Measurements from ENCODE around the gene TESK2. TPM values are rescaled to one million over a fixed set of nuclear protein-coding genes. Genes with fewer than 3 reads are reported as not detected.

Gene TESK2
- total RNA-seq, 1 donor from 2014 or later = 12.2 TPM

- H3K36me3 Mint-ChIP-seq (ENCODE audit: low read depth) = peaks cover 2% of the 10 kb centered on the region
- no peaks in the 10 kb centered on the region for H3K27me3 Mint-ChIP-seq
- intact Hi-C loops (cut with micrococcal nuclease) = loop anchor here (1.0 kb wide), 1 partner anchor 19 kb away; the partner anchor contains the start of gene HPDL
- TF ChIP-seq CTCF (IDR thresholded peaks at IDR 0.05) = no peak
- no peak overlapping the region for H3K4me3 Mint-ChIP-seq
- no peak for ATAC-seq (ENCODE audit: low read depth)
- DNase-seq = no peak
- ChIA-PET POLR2A (interaction anchor here (0.9 to 7.1 kb wide), 7 partner anchors 21 to 586 kb away, joined by 3 to 217 read pairs (median 12); partner anchors contain the start of genes CCDC163, HECTD3, MMACHC and MUTYH), CTCF (interaction anchor here (1.5 kb wide), 1 partner anchor 33 kb away, joined by 5 read pairs; the partner anchor contains the start of genes MUTYH and TOE1)
- no peaks in the 10 kb centered on the region for H3K9me3 Mint-ChIP-seq
- H3K4me1 Mint-ChIP-seq = peaks cover 38% of the 10 kb centered on the region
- peak overlapping the region; percentile 96 for H3K27ac Mint-ChIP-seq
Measured at GRCh38 chr1:45306905-45307304, 184.1 kb downstream of the TESK2 start.

- Mint-ChIP-seq H3K27ac (peak overlapping the region; percentile 96), H3K27me3 (no peaks in the 10 kb centered on the region), H3K36me3 (ENCODE audit: low read depth) (peaks cover 2% of the 10 kb centered on the region), H3K4me1 (peaks cover 38% of the 10 kb centered on the region), H3K9me3 (no peaks in the 10 kb centered on the region), H3K4me3 (peak overlapping the region; percentile 72)
- peak; percentile 36 for DNase-seq
- CTCF ChIA-PET = interaction anchor here (1.1 to 5.3 kb wide), 3 partner anchors 8 to 186 kb away, joined by 3 to 33 read pairs (median 5); partner anchors contain the start of genes MUTYH, TESK2 and TOE1
- POLR2A ChIA-PET = interaction anchor here (0.6 to 7.1 kb wide), 13 partner anchors 15 to 585 kb away, joined by 3 to 217 read pairs (median 6); partner anchors contain the start of genes CCDC163, HECTD3, MMACHC and MUTYH
- ATAC-seq (ENCODE audit: low read depth) = peak; percentile 18
- no peak for TF ChIP-seq CTCF (IDR thresholded peaks at IDR 0.05)
- intact Hi-C loops (cut with micrococcal nuclease) = loop anchor here (1.0 kb wide), 1 partner anchor 20 kb away; the partner anchor contains the start of gene HPDL
Measured at GRCh38 chr1:45306319-45306718, 184.6 kb downstream of the TESK2 start.

- peaks cover 2% of the 10 kb centered on the region for H3K36me3 Mint-ChIP-seq (ENCODE audit: low read depth)
- no peaks in the 10 kb centered on the region for H3K27me3 Mint-ChIP-seq
- peak overlapping the region; percentile 92 for H3K4me3 Mint-ChIP-seq
- intact Hi-C loops (cut with micrococcal nuclease) = no loop called here
- CTCF ChIA-PET = interaction anchor here (0.7 to 5.3 kb wide), 4 partner anchors 22 to 291 kb away, joined by 3 to 33 read pairs (median 6); partner anchors contain the start of genes MUTYH, TESK2 and TOE1
- peaks cover 42% of the 10 kb centered on the region for H3K4me1 Mint-ChIP-seq
- no peaks in the 10 kb centered on the region for H3K9me3 Mint-ChIP-seq
- no peak for ATAC-seq (ENCODE audit: low read depth)
- no peak for DNase-seq
- POLR2A ChIA-PET = interaction anchor here (0.8 to 7.1 kb wide), 9 partner anchors 16 to 575 kb away, joined by 3 to 217 read pairs (median 4); partner anchors contain the start of genes CCDC163, HPDL, MMACHC and MUTYH
- no peak for TF ChIP-seq CTCF (IDR thresholded peaks at IDR 0.05)
- H3K27ac Mint-ChIP-seq = peak overlapping the region; percentile 96
Measured at GRCh38 chr1:45305231-45305630, 185.7 kb downstream of the TESK2 start.

- peak overlapping the region; percentile 96 for H3K27ac Mint-ChIP-seq
- intact Hi-C loops (cut with micrococcal nuclease) = loop anchor here (1.0 to 5.0 kb wide), 3 partner anchors 97 to 482 kb away; partner anchors contain the start of genes TESK2 and ZSWIM5
- ChIA-PET POLR2A (interaction anchor here (0.8 to 7.1 kb wide), 22 partner anchors 22 to 673 kb away, joined by 3 to 217 read pairs (median 8); partner anchors contain the start of genes BTBD19, CCDC163, HECTD3 and HPDL), CTCF (interaction anchor here (0.7 to 8.1 kb wide), 5 partner anchors 23 to 290 kb away, joined by 3 to 227 read pairs (median 7); partner anchors contain the start of genes HECTD3, MUTYH, TESK2 and TOE1)
- H3K9me3 Mint-ChIP-seq = no peaks in the 10 kb centered on the region
- TF ChIP-seq CTCF (IDR thresholded peaks at IDR 0.05) = no peak
- H3K36me3 Mint-ChIP-seq (ENCODE audit: low read depth) = peaks cover 2% of the 10 kb centered on the region
- peak overlapping the region; percentile 92 for H3K4me3 Mint-ChIP-seq
- peak; percentile 0 for ATAC-seq (ENCODE audit: low read depth)
- H3K27me3 Mint-ChIP-seq = no peaks in the 10 kb centered on the region
- H3K4me1 Mint-ChIP-seq = peaks cover 43% of the 10 kb centered on the region
- no peak for DNase-seq
Measured at GRCh38 chr1:45304311-45305081, 186.5 kb downstream of the TESK2 start.
